HG03060 (cell line): ENCODE data around the gene B4GALT6.

ENCODE experiments used
- ATAC-seq: cut with Tn5 transposase; IDR thresholded peaks from one replicate; pipeline ENCODE4 v1.9.1; 2021; ENCODE audit warnings: low read depth, moderate number of reproducible peaks; ENCODE audit not compliant: unreplicated experiment

B4GALT6 gene

DNA sequence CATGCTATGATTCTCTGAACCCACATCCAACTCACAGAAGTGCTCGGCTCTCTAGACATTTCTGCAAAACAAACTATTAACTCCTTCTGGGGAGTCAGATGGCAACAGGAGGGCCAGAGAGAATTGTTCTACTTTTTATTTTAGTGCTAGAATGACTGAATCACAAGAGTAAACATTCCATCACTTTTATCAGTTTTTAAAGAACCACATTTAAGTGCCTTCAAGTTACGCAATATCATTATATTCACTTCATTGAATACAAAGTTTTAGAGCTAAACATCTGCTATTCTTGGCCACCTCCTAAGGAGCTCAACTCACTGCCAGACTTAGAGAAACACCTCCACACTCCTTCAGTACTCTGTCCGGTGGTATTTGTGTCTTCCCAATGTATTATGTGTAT is 22.4 kb downstream of the B4GALT6 start:
- ATAC-seq = no peak

GRCh38 chr18:31660763-31661162 is 23.6 kb downstream of the B4GALT6 start:
- ATAC-seq = no peak

- no peak for ATAC-seq
These were observed 24.7 kb downstream of the B4GALT6 start for GRCh38 chr18:31659576-31660177.

DNA sequence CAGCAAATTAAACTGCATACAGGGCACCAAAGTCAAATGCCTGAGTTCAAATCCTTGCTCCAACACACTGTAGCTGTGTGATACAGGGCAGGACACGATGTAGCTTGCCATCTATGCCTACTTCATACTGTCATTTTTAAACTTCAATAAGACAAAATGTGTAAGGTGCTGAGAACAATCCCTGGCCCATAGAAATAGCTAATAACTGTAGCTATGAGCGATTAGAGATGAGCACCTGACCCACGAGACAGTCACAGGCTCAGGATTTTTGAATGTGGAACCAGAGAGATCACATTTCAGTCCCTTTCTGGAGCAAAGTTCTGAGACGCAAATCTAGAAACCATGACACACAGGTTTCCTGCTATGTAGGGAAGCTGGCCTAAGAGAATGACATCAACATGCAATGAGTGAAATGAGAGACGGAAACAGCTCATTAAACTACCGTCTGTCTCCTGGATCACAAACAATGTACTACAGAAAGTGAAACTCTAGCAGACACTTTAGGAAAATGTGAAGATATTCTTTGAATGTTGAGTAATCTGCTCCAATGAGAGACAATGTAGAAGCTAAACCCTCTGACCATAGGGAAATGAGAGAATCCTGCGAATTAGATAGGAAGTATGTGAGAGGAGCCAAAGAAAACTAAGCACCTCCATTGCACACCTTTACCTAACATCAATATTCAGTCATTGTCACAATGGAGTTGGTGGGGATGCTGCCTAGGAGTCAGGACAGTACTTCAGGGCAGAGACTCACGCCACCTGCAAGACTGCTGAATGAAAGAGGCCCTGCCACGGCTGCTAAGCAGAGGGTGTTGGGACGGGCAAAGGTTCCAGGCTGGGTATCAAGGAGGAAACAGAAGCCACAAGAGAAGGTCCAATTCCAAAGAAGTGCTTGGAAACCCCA is 25.5 kb downstream of the B4GALT6 start:
- ATAC-seq = peak; percentile 43

- peak; percentile 65 for ATAC-seq
These were observed 26.3 kb downstream of the B4GALT6 start for GRCh38 chr18:31657823-31658669.

GRCh38 chr18:31656754-31657153 is 27.6 kb downstream of the B4GALT6 start:
- ATAC-seq = no peak

DNA sequence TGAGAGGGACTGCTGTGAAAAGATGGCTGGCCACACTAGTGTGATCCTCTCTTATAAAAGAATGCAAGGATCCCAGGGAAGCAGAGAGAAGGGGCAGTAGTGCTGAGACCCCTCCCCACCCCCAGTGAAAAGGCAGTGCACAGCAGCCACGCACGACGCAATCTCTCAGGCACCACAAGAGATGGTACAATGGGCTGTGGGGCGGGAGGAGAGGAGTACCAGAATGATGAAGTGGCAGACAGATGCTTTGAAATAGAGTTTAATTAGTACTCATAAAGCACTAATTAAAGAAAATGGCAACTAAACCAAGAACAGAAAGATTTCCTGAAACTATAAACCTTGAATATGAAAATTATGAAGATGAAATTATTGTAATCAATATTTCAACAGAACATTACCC is 29.0 kb downstream of the B4GALT6 start:
- ATAC-seq = no peak

GRCh38 chr18:31652877-31653276 is 31.5 kb downstream of the B4GALT6 start:
- ATAC-seq = no peak

DNA sequence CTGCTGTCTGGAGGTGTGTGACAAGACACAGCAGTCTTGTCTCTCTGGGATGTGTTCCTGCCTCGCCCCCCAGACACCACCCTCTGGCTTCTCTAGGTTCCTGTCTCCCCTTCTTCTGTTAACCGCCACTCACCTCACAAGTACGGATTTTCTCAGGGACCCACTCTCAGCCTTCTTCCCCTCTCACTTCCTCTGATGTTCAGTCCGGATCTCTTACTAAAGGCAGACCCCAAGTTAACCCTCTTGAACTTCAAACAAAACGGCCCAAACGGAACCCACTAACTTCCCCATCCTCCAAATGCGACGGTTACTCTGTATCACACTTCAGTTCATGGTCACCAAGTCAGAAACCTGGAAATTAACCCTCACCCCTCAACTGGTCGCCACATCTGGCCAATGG is 32.0 kb downstream of the B4GALT6 start:
- ATAC-seq = no peak

DNA sequence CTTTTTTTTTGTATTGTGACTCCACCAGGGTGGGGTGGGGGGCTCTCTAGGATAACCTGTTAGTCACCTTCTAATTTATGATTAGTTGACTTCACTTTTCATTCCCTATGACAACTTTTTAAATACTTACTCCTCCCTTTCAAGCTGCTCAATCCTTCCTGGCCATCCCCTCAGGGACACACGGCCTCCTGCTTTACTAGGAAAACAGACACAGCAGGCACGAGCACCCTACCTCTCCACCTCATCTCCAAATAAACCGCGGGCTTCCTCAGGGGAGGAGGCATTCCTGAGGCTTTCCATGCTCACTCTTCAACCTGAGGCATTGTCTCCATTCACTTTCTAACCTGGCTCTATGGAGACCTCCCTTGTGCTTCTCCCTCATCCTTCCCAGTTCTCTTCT is 33.0 kb downstream of the B4GALT6 start:
- ATAC-seq = no peak

- ATAC-seq = peak; percentile 28
These were observed 34.2 kb downstream of the B4GALT6 start for GRCh38 chr18:31649978-31650719.

- no peak for ATAC-seq
These were observed 34.9 kb downstream of the B4GALT6 start for GRCh38 chr18:31649449-31649848.

DNA sequence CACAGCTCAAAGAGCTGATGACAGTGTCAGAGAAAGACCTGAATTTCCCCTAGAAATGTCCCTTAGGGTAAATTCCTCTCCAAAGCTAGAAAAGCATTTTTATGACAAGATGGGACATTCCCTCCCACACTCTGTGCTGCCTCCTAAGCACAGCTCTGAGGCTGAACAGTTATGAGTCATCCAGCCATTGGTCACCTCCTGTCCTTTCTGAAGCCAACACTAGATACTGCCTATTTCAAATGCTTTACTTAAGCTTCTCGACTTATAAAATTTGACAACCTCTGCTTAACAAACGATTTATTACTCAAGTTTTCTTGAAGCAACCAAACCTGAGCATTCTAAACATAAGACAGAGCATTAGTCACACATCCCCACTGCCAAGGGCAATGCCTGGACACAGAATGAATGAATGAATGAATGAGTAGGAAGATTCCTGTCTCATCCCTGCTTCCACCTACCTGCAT is 35.4 kb downstream of the B4GALT6 start:
- ATAC-seq = peak; percentile 71

DNA sequence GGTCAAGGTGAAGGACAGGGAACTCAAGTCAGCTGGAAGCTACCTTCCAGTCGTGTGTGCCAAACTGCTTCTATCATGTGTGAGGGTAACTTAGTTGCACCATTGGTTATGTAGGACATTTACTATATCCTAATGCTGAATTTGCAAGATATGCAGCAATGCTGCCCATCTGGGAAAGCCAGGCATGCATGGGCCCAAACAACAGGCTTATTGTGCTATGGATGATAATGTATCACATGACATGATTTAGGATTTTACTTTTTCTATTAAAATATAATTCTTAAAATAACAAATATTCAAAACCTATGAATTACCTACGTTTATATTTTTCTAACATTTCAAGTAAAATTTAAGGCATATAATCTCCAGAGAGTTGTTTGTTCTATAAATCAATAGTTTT is 35.9 kb downstream of the B4GALT6 start:
- ATAC-seq = no peak

- no peak for ATAC-seq
These were observed 37.1 kb downstream of the B4GALT6 start for GRCh38 chr18:31647127-31647753.

DNA sequence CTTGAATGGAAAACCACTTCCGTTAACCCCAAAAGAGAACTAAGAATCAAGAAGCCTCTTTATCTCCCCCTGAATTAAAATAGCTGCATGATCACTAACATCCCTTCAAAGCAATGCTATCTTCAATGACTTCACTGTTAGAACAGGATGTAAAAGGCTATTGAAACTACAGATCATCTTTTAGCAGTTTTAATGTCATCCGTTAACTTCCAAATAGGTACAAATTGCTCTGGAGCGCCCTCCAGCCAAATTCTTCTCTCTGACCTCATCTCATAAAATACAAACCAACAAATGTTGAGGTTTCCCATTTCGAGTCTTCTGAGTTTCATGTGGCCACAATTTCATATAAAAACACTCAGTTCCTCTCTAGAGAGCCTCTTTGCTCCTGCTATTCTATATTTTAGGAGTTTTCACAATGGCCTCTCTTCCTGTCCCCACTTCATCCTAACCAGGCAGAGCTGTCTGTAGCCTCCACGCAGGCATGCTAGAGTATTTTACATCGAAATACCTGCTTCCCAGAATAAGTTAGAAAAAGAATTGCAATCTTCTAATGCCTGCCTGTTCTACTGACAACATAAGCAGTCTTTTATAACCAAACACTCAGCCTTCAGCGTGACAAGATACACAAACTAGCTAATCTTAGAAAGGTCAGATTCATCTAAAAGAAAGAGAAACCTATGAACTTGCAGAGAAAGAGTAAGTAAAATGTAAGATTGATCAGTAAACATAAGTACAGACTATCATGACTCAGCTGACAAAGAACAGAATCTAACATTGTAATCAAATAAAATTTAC is 37.9 kb downstream of the B4GALT6 start:
- ATAC-seq = no peak

DNA sequence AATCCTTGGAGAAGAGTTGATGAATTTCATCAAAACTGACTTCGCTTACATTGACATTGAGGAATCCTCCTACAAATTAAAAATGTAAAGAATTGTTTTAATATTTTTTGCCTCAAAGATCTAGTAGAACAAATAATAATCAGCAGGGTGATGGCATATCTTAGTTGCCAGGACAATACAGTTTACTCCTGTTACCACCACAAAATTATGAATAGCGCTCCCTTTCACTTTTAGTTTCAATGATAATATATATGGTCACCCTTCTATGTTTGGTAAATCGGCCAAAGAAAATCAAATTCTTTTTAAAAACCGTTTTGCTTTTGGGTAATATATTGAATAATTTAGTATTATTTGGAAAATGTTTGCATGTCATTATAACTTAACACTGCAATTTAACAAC is 39.0 kb downstream of the B4GALT6 start:
- ATAC-seq = no peak

- no peak for ATAC-seq
These were observed 41.4 kb downstream of the B4GALT6 start for GRCh38 chr18:31643003-31643402.

DNA sequence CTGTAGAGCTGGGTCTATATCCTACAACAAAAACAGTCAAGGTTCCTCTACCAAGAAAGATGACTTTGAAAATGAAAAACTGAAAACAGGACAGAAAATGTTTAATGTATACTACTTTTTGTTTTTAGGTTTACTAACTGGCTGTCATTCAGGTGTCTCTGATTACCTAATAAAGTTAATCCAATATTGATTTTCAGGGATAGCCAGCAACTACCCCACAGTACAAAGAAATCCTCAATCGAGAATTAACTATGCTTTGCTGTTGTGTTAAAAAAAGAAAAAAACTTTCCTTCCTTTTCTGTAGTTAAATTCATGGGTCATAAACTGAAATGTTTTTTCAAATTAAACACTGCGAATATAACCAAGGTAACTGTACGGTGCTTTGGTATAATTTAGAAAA is 46.9 kb downstream of the B4GALT6 start:
- no peak for ATAC-seq
